Cortex of kidney (tissue), 1 donor: Measurements from ENCODE around the gene FBXO5.
"Not testable (repeated sequence)": the region's sequence is repeated elsewhere in the genome, so short reads cannot be mapped to it uniquely, and the experiment has no call there.

Source experiments
- DNase-seq: peaks from one replicate; lab custom pipeline; 2025; lab: John Stamatoyannopoulos, UW

The FBXO5 gene

DNA sequence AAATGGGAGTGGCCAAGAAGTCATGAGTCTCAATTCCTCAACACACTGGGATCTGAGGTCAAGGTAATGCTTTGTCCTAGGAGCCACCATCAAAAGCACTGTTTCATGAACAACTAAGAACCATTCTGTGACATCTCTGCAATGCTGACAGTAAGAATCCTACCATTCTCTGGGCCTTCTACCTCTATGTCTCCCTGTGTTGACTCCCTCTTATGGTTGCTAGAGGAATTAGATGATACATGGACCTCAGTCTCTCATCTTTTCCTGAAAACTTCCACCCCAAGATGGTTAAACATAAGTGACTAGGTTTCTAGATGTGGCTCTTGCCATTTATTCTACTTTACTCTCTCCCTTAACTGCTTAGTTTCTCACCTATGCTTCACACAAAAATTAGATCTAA, 10.6 kb upstream of the FBXO5 start:
- DNase-seq, result no peak

DNA sequence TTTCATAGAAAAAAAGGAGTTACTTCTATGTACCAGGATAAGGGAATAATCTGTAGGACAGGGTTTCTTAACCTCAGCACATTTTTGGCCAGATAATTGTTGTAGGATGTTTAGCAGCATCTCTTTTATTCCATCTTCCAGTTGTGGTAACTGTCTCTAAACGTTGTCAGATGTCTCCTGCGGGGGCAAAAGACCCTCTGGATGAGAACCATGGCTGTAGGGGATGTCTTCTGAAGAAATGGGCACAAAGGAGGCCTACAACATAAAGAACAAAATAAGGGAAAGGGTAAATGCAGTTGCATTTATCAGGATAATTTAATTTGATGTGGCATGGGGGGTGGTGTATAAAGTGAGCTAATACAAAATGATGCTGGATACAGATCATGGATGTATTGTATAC, 4.1 kb upstream of the FBXO5 start:
- DNase-seq, result no peak

DNA sequence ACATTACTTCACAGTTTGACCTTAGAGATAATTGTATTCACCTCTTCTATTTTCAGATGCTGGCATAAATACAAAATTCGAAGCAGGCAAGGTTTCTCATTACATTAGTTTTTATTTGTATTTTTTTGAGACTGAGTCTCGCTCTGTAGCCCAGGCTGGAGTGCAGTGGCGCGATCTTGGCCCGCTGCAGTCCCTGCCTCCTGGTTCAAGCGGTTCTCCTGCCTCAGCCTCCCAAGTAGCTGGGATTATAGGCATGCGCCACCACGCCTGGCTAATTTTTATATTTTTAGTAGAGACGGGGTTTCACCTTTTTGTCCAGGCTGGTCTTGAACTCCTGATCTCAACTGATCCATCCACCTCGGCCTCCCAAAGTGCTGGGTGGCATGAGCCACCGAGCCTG, 2.5 kb upstream of the FBXO5 start:
- not testable (repeated sequence) for DNase-seq

DNA sequence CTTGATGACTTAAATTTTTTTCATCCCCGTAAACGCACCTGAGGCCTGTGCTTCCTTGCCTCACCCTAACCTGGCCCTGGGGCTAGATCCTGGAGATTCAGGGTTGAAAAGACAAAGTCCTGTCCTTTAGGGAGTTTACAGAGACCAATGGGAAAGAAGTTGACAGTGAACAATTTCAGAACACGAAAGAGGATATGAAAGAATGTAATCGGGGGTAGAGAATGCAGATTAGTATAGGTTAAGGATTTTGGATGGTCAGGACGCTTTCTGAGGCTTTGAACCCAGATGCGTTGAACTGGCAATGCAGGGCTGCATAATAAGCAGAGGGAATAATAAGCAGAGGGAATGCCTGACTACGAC, 1.7 kb upstream of the FBXO5 start:
- DNase-seq, result no peak

DNA sequence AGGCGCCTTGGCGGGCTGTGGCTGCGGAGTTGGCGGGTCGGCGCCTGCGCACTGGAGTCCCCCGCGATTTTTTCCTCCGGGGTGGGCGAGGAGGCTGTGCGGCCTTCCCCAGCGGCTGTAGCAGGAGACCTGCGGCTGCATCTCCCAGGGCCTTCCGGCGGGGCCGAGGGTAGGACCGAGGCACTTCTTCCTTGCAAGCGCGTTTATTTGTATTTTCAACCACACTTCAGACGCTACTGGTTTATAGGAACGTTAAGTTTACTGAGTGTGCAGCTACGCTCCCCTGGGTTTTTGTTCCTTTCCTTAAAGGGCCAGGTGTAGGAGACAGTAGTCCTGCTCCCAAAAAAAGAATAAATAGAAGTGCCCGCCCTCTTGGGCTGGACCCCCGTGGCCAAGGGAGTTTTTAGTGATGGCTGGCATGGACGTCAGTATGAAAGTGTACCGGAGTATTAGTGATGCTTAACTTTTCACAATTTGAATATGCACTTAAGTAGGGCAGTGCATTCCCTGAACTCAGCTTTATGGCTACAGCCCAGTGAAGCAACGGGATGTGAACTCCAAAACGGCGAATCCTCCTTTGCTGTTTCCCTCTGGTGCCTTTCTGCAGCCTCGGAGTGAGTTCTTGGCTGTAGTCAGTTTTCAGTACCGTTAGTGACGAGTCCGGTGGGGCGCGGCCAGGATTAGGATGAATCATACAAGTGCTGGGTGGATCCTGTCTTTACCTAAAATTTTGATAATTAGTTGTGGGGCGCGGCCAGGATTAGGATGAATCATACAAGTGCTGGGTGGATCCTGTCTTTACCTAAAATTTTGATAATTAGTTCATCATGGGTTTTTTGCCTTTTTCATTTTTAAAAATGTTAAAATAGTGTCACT, 1.0 kb upstream of the FBXO5 start:
- no peak for DNase-seq

DNA sequence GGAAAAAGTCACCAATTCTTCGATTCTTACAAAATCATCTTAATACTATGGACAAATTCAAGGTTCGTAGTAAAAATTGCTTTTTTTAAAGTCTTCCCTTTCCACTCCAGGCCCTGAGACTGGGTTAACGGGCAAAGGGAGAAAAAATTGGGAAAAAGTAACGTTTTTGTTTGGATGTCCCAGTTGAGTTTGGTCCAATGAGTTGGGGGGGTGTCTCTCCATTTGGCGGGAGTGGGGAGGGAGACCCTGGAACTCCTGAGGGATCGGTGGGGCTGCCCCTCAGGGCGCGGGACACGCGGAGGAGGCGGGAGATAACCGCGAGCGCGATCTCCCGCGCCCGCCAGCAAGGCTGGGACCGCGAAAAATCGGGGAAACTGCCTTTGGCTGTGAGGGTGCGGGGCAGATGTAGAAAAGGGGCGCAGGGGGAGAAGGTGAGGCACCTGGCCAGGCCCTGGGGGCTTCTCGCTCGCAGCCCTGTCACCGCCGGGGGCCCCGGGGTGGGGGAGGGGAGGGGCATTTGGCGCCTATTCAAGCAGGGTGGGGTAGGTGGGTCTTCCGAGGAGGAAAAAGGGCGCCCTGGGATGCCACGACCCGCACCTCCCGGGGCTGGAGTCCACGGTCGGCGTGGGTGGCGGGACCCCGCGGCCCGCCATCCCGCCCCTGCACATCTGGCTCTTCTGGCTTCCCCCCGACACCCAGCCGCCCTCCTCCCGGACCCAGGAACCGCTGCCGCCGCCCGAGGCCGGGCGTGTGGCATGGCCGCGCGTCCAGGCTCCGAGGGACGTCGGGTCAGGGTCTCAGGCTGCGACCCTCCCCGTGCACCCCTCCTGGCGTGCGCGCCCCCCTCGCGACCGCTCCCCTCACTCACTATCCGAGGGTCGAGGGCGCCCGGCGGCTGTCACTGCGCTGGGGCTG, 595 bp downstream of the FBXO5 start:
- no peak for DNase-seq

DNA sequence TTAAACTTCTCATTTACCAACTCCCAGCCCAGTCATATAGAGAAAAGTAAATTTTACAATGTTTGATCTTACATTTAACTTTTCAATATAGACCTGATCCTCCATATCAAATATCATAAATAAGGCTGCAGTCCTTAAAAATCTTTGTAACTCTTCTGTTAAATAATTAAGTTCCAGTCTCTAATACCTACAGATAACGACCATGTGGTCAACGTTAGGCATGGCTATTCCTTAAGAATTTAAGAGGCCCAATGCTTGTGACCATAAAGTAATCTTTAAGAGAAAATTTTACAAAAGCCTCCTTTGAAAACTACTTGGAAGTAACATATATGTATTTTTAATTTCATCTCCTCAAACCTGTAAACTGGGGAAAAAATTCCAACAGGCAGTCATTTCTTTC, 1.6 kb downstream of the FBXO5 start:
- no peak for DNase-seq

DNA sequence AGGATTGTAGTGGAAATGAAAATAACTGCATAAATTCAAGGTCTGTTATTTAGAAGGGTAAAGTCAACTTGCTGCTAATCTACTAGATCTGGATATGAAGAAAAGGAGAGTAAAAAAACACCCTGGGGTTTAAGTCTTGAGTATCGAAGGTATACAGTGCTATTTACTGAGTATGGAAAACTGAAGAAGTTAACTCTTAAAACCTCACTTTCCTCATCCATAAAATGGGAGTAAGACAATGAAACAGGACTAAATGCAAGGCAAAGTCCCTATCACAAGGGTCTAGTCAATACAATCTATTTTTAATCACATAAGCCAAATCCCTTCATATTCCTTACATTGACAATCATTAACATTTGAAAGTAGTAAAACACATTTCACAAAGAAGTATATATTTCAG, 2.2 kb downstream of the FBXO5 start:
- DNase-seq, result no peak

DNA sequence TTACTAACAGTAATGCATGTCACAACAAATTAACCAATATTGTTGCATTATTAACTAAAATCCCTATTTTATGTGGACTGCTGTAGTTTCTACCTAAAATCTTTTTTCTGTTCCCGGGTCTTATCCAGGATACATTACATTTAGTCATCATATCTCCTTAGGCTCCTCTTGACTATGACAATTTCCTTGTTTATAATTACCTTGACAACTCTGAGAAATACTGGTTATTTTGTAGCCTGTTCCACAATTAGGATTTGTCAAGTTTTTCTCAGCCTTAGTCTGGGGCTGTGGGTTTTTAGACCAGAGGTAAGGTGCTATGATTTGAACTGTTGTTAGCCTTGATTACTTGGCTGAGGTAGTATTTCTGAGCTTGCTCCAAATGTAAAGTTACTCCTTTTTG, 3.7 kb downstream of the FBXO5 start:
- no peak for DNase-seq

DNA sequence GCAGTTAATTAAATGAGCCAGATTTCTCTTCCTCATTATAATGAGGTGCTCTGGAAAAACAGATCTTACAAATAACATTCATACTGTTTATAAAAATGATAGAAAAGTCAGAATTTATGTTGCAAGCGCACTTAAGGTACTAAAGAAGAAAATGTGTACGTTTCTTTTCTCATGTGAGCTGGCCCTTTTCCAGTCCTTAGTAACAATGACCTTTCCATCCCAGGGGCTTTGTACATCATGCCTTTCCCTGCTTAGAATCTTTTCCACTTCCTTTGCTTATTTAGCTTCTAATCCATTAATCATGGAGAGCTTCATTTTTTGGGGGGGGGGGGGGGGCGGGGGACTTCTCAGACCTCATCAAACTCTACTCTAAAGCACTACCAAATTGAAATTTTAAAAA, 4.8 kb downstream of the FBXO5 start:
- no peak for DNase-seq

DNA sequence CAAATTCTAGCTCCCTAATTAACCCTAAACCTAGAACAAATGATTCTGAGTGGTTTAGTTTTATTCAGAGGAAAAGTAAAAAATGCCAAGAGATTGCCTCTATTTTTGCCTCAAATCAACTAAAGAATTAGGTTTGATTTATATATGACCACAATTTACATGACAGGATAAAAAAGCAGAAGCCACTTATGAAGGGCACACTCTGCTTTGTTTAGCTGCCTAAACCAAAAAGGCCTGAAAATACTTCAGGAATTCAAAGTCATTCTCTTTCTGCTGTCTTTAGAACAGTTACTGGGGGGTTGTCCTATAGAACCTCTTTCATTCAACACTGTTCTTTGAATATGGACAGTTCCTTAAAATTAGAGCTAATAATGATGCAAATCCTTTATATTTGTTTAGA, 5.3 kb downstream of the FBXO5 start:
- no peak for DNase-seq

DNA sequence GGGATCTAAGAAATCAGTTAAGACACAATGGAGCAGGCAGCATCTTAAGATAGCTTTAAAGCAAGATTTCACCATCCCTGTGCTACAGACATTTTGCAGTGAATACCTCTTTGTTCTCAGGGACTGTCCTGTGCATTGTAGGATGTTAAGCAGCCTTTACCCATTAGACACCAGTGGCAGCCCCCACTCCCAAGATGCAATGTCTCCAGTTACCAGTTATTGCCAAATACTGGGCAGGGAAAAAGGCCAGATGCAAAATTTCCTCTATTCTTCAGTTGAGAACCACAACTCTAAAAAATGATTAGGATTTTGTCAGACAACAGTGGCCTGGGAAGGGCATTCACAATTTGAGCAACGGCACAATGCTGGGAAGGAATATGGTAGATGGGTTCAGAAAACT, 6.1 kb downstream of the FBXO5 start:
- no peak for DNase-seq

DNA sequence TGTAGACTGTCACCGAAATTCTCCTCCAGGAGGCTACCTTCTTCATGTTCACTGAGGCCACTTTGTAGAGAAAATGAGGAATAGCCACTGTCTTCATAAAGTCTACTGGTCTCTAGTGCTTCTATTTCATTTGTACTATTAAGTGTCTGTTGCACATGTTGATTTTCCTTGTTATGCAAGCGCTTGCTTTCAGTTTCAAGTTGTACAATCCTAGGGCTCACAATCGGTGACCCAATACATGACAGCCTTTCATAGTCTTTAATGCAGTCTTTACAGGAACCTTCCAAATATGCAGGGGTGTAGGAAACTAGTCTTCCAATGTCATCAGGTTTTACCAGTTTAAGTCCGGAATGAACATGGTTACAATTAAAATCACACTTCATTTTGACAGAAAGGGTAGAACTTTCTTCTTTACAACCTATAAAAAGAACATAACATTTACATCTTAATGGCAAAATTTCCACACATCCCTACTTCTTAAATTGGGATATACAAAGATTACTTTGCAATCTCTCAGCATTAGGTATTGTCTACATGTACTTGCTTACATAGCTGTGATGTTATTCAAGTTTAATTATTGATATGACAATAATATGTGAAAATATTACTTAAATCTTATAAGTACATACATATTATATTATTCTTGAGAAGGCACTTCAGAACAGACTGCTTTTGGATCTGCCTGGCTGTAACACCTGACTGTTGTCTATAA, 7.5 kb downstream of the FBXO5 start:
- DNase-seq, result no peak

DNA sequence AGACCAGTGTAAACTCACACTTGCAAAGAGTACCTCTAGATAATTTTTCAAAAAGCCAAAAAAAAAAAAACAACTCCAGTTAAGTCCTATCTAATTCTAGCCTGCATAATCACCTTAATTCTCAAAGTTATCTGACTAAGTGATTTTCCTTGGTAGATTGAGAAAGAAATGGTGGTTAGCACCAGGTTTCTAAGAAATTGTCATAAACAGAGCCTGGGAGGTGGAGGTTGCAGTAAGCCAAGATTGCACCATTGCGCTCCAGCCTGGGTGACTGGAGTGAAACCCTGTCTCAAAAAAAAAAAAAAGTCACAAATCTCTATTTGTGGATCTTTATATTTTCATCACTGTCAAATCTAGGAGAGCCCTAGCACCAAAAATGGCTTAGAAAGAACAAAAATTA, 8.9 kb downstream of the FBXO5 start:
- no peak for DNase-seq

DNA sequence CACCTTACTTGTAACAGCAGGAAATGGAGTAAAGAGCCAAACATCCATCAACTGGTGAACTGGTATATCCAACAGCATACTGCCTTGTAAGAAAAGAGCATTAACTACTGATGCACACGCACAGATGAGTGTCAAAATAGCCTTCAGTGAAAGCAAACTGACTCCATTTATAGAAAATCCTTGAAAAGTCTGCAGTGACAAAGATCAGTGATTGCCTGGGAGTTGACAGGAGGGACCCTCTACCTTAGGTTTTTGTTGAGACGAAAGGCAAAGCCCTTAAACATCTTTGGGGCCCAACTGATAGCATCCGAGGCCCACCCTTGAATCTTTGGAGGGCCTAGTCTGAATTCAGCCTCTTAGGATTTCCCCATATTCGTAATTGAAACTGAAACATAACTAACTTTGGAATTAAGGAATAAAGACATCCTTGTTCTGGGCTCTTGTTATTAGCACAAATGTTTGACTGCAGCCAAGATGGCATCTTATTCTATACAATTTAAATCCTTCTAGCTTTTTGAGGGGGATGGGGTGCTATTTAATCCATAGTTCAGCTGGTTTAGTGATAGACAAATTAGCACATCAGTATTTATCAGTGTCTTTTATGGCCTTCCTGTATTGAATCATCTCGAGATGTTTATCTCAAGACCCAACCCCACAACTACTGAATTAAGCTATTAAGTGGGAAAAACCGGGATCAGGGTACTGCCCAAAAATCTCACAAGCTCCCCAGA, 13.0 kb downstream of the FBXO5 start:
- DNase-seq, result no peak

DNA sequence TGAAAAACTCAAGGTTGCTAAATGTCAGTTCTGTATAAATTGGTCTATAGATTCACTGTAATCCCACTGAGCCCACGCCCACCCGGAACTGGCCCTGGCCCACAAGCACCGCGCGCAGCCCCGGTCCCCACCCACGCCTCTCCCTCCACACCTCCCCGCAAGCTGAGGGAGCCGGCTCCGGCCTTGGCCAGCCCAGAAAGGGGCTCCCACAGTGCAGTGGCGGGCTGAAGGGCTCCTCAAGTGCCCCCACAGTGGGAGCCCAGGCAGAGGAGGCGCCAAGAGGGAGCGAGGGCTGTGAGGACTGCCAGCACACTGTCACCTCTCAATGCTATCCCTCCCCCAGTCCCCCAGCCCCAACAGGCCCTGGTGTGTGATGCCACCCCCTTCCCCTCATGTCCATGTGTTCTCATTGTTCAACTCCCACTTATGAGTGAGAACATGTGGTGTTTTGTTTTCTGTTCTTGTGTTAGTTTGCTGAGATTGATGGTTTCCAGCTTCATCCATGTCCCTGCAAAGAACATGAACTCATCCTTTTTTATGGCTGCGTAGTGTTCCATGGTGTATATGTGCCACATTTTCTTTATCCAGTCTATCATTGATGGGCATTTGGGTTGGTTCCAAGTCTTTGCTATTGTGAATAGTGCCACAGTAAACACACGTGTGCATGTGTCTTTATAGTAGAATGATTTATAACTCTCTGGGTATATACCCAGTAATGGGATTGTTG, 16.5 kb downstream of the FBXO5 start:
- not testable (repeated sequence) for DNase-seq

DNA sequence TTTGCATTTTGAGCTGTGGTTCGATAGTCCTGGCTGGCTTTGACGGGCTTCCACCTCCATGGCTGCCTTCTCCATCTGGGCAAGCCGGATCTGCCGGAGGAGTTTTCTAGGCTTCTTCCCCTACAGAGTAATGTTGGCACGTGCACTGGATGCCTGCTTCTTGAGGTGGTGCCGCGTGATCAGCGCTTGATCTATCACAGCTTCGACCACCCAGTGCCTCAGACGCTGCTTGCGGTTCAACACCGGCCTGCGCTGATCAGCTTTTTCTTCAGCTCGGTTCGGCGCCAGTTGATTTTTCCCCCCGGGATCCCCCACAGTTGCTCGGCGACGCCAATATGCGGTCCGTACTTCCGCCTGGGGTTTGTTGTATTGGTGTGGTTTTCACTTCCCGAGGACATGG, 23.5 kb downstream of the FBXO5 start:
- no peak for DNase-seq

DNA sequence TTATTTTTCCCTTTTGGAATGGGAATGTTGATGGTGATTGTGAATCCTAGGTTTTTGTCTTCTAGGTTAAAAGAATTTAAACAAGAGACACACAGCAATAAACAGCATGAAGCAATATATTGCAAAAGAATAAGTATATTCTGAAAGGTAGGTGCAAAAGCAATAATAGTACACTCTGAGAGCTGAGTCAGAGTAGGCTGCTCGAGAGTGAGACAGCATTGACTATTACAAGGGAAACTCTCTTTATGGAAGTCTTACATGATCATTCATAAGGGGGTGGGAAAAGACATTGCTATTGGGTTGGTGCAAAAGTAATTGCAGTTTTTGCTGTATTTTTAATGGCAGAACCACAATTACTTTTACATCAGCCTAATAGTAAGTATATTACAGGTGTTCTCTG, 25.0 kb downstream of the FBXO5 start:
- no peak for DNase-seq

DNA sequence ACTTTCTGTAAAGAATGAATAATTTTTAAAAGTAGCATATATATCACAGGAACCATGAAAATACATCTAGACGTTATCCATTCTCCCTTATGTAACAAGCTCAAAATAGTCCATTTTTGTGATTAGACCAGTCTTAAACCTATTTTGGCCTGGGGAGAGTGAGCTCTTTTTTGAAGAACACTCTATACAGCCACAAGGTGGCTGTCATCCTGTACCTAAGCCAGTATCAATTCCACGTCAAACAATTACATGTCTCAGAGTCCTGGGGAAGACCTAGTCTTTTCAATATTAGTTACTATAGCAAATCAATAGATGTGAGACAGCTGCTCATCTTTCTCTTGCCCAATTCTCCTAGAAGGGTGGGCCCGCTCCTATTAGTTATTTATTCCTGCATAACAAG, 28.4 kb downstream of the FBXO5 start:
- no peak for DNase-seq

DNA sequence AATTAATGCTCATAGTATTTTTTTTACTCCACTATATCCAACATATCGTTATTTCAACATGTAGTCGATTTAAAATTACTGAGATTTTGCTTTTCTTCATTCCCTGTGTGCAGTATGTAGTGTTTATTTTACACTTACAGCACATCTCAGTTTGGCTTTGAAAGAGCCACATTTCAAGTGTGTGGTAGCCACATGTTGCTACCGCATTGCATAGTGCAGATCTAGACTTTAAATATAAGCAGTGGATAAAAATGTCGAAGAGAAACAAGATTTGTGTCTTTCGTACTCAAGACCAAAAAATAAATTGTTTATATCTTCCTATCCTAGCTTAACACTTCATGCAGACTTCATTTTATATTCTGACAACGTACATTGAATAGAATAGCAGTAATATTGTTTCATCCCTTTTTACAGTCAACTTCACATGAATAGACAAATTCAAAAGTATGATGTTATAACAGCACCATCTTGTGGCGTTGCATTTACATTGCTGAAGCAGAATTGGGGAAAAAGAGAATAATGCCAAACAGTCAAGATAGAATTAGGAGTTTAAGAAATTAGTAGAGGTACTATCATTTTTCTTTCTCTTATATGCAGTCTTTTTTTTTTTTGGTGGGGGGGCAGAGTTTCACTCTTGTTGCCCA, 29.9 kb downstream of the FBXO5 start:
- DNase-seq, result no peak

DNA sequence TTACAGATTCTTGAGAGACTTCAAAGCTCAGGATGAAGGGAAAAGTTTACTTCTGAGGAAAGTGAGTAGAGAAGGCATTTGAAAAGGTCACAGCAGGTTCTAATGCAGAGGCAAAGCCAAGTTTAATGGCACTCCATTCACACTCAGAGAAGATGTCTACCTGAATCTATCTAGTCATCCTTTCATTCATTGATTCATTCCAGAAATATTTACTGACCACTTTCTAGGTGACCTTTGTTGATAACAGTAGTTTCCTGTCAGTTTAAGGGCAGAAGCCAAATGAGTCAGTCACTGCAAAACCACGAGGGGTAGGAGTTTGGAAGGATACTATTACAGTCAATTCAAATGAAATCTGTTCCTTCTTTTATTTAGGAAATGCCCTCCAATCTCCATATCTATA, 30.8 kb downstream of the FBXO5 start:
- no peak for DNase-seq
